ENCODE results near the gene WDR70.

The WDR70 gene

GRCh38 chr5:37730896-37731455 is 351.9 kb downstream of the WDR70 start:
- DNase-seq = no peak

- no peak for DNase-seq
These were observed 355.0 kb downstream of the WDR70 start for GRCh38 chr5:37734114-37734513.

DNA sequence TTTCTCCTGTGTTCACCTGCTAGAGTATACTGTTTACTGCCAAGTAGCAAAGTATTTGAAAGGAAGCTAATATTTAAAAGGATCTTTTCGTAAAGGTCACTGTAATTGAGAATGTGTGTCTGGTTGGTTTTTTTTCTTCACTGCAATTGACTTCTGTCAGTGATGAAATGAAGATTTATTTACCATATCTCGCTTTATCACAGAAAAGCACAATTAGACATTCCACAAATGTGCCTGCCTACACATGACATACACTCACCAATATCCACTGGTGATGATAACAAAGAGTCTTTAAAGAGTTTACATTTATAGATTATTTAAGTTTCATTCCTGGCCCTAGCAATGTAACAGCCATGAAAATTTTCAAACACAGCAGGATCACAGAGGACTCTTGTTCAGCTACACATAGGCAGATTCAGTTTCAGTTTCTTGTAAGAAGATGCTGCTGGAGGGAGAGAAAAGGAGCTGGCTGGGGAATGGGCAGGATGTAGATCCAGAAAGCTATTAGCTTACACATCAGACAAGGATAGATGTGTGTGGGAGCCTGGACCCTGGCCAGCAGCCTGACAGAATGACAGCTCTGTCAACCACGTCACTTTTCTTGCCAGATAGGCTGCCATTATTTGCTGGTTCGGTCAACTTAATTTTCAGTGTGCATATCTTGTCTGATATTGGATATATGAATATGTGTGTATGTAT is 356.7 kb downstream of the WDR70 start:
- no peak for DNase-seq

DNA sequence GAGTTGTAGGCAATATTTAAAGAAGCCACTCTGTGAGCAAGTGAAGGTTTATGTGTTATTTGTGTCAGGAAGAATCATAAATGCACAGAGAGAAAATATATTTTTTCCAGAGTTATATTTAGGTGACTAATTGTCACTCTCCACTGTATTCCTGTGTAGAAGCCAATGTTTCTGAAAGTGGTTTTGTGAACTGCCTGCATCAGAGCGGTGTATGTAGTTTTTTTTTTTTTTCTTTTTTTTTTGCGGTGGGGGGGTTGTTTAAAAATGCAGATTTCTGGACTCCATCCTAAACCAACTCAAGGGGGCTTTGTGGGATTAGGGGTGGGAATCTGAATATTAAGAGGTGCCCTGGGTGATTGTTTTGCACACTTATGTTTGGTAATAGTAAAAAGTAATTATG is 357.3 kb downstream of the WDR70 start:
- DNase-seq = no peak

GRCh38 chr5:37737326-37738056 is 358.4 kb downstream of the WDR70 start:
- DNase-seq = no peak

DNA sequence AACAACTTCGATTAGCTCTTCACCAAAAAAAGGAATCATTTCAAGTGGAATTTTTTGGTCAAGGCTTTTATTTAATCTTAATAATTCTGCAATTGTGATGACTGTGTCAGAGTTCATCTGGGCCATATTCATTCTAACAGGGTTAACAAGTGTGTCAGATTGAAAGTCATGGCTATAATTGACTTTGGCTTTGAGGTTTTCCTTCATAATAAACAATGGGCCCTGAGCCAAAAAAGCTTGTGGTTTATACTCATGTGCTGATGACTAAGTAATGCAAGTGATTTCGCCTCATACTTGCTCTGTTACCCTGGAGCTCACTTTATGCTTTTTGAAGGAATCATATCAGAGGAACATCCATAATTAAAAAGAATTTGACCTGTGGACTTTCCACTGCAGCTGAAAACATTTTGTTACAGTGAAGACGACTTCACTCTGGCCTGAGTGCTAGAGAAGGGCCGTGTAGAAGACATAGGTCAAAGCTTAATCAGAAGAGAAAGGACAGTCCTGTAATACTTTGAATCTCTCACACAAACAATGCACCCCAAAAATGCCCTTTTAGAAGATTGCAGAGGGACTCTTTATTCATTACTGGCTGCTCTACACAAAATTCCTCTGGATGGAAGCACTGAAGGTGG is 359.1 kb downstream of the WDR70 start:
- no peak for DNase-seq

DNA sequence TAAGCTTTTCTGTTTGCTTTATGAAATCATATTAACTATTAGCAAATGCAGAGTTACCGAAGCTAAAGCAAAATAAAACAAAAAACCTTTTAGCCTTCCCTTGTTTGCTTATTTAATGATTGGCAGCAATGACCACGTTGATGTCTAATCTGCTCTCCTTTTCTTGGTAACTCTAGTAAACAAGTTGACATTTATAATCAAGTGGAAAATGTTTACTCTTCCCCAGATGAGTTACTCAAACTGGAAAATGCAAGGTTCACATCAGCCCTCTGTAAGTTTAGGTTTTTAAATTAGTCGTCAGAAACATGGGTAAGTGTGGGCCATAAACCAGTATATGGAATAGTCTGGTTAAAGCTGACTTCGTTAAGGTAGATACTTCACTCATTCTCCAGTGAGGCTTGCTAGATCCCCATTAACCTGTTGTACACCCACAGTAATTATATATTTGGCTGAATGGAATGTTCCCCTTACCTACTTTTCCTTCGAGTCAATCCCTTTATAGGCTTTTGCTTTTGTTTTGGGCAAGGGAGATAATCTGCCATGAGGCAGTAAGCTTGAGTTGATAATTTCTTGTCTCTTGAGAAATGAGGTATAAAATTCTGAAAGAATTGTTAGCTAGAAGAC is 359.9 kb downstream of the WDR70 start:
- no peak for DNase-seq

GRCh38 chr5:37739817-37740261 is 360.7 kb downstream of the WDR70 start:
- DNase-seq = no peak

GRCh38 chr5:37740331-37741066 is 361.4 kb downstream of the WDR70 start:
- no peak for DNase-seq

DNA sequence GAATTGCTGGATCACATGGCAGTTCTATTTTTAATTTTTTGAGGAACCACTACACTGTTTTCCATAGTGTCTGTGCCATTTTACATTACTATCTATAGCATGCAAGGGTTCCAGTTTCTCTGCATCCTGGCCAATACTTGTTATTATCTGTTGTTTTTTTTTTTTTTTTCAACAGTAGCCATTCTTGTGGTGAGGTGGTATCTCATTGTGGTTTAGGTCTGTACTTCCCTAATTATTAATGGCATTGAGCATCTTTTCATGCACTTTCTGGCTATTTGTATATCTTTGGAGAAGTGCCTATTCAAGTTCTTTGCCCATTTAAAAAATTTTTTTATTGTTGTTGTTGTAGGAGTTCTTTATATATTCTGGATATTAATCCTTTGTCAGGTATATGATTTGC is 363.0 kb downstream of the WDR70 start:
- DNase-seq = no peak

DNA sequence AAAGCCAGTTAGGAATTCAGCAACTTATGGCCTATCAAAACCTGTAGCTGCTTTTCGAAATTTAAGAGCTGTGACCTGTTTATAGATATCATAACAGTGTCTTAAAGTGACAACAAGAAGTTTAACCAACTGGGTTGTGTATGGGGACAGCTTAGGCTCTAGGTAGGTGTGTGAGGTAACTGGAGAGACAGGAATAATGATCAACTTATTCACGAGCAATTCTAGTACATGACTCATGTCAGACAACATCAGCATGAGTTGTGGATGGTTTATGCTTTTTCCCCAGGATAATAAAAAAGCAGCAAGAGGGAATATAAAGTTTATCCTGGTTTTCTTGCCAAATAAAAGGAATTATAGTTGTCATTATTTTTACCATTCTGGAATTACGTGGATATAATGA is 372.1 kb downstream of the WDR70 start:
- DNase-seq = no peak

GRCh38 chr5:37754976-37755375 is 375.9 kb downstream of the WDR70 start:
- DNase-seq = no peak

DNA sequence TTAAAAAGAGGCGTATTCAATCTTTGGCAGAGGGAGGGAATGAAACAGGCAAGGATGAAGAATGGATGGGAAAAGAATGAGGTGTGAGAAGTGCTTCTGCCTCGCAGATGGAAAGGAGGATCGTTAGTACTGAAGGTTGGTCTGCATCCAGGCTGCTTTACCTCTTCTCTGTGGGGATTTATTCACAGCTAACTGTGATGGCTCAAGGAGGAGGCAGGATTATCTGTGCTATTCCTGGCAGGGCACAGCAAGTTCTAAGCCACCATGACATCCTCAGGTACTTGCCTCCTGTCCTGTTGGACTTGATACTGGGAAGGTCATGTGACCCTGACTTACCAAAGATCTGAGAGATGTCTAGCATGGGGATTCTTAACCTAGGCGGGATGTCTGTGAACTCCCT is 376.5 kb downstream of the WDR70 start:
- DNase-seq = no peak

DNA sequence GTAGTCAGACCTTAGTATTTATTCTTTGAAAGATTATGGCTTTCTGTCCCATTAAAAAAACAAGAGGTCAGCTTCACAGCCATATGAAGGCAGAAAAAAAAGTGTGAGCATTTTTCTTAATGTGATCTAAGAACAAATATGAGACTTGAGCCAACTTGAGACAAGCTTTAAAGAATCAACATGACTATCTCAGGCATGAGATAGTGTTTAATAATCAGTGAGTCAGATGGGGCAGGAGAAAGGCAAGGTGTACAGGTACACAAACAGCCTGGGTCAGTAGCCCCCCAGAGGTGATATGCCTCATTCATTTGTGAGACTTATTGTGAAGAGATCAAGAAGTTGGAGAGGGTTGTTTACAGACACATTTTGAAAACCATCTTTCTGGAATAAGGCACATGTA is 377.1 kb downstream of the WDR70 start:
- DNase-seq = no peak

DNA sequence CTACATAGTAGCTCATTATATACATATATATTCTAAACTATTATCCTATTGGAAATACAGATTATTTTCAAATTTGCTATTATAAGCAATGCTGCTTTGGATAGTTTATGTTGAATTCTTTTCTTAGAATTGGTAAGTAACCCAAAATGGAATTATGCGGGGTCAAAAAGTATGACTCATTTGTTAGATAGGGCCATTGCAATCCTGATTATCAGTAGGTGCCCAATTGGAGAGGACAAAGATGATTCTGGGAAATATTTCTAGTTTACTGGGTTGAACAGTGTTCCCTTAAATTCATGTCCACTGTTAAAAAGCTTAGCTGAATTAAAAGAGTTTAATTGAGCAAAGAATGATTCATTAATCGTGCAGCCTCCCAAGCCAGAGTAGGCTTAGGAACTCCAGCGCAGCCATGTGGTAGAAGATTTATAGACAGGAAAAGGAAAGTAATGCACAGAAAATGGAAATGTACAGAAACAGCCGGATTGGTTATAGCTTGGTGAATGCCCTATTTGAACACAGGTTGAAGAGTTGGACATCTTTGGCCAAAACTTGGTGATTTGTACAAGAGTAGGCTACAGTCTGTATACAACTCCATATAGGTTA is 379.0 kb downstream of the WDR70 start:
- DNase-seq = no peak

DNA sequence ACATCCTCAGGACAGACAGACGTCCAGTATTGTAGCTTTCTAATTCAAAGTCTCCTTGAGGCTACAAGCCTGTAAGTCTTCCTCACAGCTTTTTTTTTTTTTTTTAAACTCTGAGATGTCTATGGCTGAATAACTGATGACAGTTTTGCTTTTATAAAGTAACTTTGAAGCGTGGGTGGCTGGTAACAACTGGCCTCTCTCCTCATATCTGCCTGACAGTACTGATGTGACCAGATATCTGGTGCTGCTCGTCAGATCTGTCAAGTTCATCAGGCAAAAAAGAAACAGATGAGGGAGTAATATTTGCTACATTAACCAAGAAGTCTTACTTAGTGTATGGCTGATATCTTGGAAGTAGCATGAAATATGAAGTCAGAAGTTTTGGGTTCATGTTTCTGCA is 388.1 kb downstream of the WDR70 start:
- DNase-seq = no peak

- no peak for DNase-seq
These were observed 388.8 kb downstream of the WDR70 start for GRCh38 chr5:37767961-37768360.

- no peak for DNase-seq
These were observed 389.3 kb downstream of the WDR70 start for GRCh38 chr5:37768371-37768770.

DNA sequence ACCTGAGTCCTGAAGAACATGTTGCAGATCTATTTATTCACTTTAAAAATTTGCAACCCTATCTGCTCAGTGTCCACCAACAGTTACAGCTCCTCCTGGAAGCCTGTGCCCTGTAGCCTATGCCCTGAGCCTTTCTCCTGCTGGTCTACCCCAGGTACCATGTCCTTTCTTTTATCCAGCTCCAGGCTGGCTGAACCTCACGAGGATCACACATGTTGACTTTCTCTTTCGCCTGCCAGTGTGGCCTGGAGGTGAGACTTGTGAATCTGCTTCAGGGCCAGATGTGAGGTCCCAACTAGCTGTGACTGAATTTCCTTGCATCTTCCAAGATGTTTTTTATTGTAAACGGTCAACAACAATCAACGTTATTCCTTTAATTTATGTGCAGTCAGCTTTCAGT is 390.0 kb downstream of the WDR70 start:
- no peak for DNase-seq

DNA sequence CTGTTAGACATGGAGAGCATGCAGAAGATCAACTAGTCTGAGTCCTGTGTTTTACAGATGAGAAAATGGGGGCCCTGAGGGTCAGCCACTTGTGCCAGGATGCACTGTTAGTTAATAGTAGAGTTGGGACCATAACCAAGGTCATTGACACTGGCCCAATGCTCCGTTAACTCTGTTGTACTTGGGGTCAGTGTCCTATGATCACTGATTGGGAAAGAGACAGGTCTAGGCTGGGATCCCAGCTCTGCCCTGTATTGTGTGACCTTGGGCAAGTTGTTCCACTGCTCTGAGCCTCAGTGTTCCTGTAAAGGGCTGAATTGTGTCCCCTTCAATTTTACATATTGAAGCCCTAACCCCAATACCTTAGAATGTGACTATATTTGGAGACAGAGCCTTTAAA is 390.7 kb downstream of the WDR70 start:
- no peak for DNase-seq

GRCh38 chr5:37770786-37771185 is 391.7 kb downstream of the WDR70 start:
- DNase-seq = no peak

DNA sequence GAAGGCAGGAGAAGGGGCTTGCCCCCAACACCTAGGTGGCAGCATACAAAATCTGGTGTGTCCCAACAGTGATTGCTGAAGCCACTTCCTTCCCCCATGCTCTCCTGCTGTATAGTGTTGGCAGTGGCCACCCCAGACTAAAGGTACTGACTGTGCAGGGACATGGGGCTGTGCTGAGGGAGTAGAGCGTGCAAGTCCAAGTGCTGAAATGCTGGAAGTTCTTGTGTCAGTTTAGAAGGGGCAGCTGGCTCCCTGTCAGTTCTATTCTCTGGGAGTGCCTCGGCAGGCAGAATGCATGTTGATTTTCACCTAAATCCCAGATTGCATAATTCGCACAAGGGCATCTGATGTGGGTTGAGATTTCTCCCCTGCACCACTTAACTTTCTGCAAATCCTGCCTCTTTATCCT is 392.1 kb downstream of the WDR70 start:
- no peak for DNase-seq
